ENCODE data around the gene PPT1. TPM values are rescaled to one million over a fixed set of nuclear protein-coding genes. Genes with fewer than 3 reads are reported as not detected.
A peak's percentile ranks its signal among the peaks of the same experiment; 100 is the strongest.
"Not testable (repeated sequence)": the region's sequence is repeated elsewhere in the genome, so short reads cannot be mapped to it uniquely, and the experiment has no call there.

PPT1 gene
- polyA plus RNA-seq, 6 donors from 2014 or later, result 110 to 213 (median 133) TPM

GRCh38 chr1:40042341-40042740 lies 54.7 kb downstream of the PPT1 start:
- ATAC-seq (ENCODE audit: low read depth in 2 of 2) (no peak), DNase-seq (no peak)
- Mint-ChIP-seq H3K4me1 (peaks cover 43 to 84% (median 83%) of the 10 kb centered on the region in 3 donors), H3K27ac (peak overlapping the region; percentile 1 to 98 (median 80)), H3K4me3 (peak overlapping the region; percentile 80 to 97 (median 94)), H3K36me3 (peaks cover 2 to 28% of the 10 kb centered on the region in 2 donors), H3K27me3 (no peaks in the 10 kb centered on the region), H3K9me3 (no peaks in the 10 kb centered on the region)

DNA sequence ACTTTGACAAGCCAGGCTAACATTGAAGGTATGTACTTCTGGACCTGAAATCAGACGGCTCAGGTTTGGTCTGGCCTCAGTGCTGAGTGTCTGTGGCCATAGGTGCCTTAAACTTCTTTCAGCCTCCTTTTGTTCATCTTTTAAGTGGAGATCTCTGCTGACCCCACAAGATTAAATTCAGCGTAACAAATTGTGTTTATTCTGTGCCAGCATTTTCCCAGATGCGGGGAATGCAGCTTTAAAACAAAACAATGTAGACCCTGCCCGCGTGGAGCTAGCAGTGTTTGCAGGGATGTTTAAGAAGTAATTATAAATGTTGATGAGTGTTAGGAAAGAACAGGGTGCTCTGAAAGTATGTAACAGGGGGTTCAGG lies 55.6 kb downstream of the PPT1 start:
- H3K9me3 Mint-ChIP-seq, result no peaks in the 10 kb centered on the region
- H3K4me1 Mint-ChIP-seq, result peaks cover 43 to 83% (median 81%) of the 10 kb centered on the region in 3 donors
- no peak for DNase-seq
- peak overlapping the region; percentile 80 to 99 (median 98) for H3K27ac Mint-ChIP-seq
- peaks cover 0 to 28% of the 10 kb centered on the region in 2 donors for H3K36me3 Mint-ChIP-seq
- no peak for ATAC-seq (ENCODE audit: low read depth in 2 of 2)
- no peaks in the 10 kb centered on the region for H3K27me3 Mint-ChIP-seq
- peak overlapping the region; percentile 88 to 98 (median 96) for H3K4me3 Mint-ChIP-seq

DNA sequence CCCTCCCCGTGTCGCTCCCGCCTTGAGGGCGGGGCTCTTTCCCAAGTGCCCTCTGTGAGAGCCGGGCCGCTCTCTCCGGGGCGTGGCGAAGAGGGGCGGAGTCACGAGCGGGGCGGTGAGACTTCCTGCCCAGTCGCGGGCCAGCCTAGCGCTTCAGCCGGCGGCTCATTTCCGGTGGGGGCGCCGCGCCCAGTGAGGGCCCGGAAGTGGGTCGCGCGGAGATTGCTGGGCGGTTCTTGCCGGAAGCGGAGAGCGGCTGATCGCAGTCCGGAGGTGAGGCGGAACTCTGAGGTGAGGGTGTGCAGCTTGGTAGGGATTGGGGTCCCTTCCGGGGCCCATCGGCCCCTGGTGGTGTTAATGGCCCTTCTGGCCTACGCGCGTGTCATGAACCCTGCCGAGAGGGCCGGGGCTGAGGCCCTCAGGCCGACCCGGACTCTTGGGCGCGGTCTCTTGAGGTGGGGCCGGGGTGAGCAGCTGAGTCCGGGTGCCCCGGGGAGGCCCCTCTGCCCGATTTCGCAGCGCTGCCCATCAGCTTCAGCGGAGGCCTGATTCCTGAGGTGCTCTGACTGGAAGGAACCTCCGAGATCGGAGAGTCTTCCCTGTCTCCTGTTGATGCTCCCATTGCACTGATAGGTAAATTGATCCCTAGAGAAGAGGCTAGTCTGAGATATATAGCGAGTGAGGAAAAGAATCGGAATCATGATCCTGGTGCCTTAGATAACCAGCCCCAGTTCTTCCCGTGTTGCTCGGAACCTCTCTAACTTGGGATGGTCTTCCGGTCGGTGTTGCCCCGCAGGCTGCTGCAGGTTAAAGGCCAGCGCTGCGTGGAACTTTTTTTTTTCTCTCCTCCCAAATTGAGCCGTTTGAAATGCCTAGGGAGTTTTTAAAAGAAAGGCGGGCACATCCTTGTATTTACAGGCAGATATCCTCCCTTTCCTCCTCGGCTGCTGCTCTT lies 56.3 kb downstream of the PPT1 start, which contains the start of gene CAP1:
CAP1 (plus strand) TSS at position 219 of the 955 bp plus-strand sequence. CDS start 18,618 bp downstream, outside the sequence.
- DNase-seq (peak; percentile 100), ATAC-seq (ENCODE audit: low read depth in 2 of 2) (peak; percentile 79 to 81)
- Mint-ChIP-seq H3K9me3 (no peaks in the 10 kb centered on the region), H3K27me3 (no peaks in the 10 kb centered on the region), H3K36me3 (peaks cover 0 to 28% of the 10 kb centered on the region in 2 donors), H3K4me1 (peaks cover 43 to 82% (median 76%) of the 10 kb centered on the region in 3 donors), H3K4me3 (peak within 1 kb of the TSS; percentile 88 to 98 (median 96)), H3K27ac (peak within 1 kb of the TSS; percentile 97 to 99 (median 98))

DNA sequence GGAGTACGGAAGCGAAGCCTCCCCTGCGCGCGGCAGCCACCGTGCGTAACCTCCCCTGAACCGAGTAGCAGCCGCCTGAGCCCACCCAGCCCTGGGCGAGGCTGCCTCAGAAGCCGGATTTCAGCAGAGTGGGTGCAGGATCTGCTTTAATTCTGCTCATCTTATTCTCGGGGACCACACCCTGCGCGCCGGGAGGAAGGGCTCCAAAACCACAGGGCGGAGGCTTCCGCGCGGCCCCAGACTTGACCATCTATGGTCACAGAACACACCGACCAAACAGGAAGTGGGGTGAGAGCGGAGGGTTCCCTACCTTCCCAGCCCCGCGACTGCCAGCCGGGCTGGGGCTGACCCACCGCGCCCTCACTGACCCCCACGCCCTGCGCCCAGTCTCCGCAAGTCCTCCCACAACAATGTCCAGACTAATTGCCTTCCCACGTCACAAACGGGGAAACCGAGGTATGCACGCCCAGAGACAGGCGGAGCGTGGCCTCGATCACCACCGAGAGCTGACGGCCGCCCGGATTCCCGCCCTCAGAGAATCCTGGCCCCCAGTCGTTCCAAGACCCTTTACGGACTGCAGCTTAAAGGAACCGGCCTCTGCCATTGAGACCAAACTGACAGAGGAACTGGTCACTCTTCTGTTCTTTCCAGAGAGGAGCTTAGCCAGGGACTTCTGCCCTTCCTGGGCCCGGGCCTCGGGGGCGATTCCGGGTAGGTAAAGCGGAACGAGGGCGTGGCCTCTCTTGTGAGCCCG lies 57.1 kb downstream of the PPT1 start:
- DNase-seq, result peak; percentile 86
- Mint-ChIP-seq H3K27me3 (no peaks in the 10 kb centered on the region), H3K4me1 (peaks cover 43 to 77% (median 70%) of the 10 kb centered on the region in 3 donors), H3K27ac (peak overlapping the region; percentile 97 to 99 (median 98)), H3K36me3 (peaks cover 0 to 28% of the 10 kb centered on the region in 2 donors), H3K9me3 (no peaks in the 10 kb centered on the region), H3K4me3 (peak overlapping the region; percentile 88 to 98 (median 96))
- peak; percentile 42 to 50 for ATAC-seq (ENCODE audit: low read depth in 2 of 2)

GRCh38 chr1:40039245-40039756 lies 57.8 kb downstream of the PPT1 start:
- Mint-ChIP-seq H3K27ac (peak overlapping the region; percentile 97 to 99 (median 98)), H3K4me1 (peaks cover 47 to 77% (median 72%) of the 10 kb centered on the region in 3 donors), H3K4me3 (peak overlapping the region; percentile 88 to 98 (median 96)), H3K9me3 (no peaks in the 10 kb centered on the region), H3K36me3 (peaks cover 0 to 28% of the 10 kb centered on the region in 2 donors), H3K27me3 (no peaks in the 10 kb centered on the region)
- DNase-seq (peak; percentile 69), ATAC-seq (ENCODE audit: low read depth in 2 of 2) (peak; percentile 45 to 46)

DNA sequence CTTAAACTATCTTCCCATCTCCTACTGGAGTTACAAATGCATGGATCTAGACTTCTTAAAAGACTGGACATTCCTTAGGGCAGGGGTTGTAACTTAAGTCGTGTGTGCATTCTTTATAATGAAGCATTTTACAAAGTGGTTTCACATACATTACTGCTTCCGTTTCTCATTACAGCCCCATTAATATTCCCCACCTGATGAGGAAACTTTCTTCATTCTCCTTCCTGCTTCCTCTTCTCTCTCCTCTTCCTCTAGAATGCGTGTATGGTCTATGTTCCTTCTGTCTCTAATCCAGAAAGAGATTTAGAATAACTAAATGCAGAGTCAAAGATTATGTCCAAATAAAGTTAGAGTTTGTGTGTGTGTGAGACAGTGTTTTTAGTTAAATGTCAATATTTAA lies 58.4 kb downstream of the PPT1 start:
- DNase-seq (no peak), ATAC-seq (ENCODE audit: low read depth in 2 of 2) (no peak)
- no peaks in the 10 kb centered on the region for H3K27me3 Mint-ChIP-seq
- H3K36me3 Mint-ChIP-seq, result peaks cover 0 to 28% of the 10 kb centered on the region in 2 donors
- no peaks in the 10 kb centered on the region for H3K9me3 Mint-ChIP-seq
- peak overlapping the region; percentile 97 to 99 (median 98) for H3K27ac Mint-ChIP-seq
- H3K4me1 Mint-ChIP-seq, result peaks cover 53 to 76% (median 72%) of the 10 kb centered on the region in 3 donors
- peak overlapping the region in 7 of 8 donors; percentile 35 to 97 (median 91) for H3K4me3 Mint-ChIP-seq

DNA sequence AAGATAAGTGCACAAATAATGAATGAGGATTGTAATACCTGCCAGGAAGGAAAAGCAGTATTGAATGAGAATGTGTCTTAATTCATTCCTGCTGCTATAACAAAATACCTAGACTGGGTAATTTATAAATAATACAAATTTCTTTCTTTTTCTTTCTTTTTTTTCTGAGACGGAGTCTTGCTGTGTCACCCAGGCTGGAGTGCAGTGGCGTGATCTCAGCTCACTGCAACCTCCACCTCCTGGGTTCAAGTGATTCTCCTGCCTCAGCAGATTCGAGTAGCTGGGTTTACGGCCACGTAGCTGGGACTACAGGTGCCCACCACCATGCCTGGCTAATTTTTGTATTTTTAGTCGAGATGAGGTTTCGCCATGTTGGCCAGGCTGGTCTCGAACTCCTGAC lies 59.8 kb downstream of the PPT1 start:
- Mint-ChIP-seq H3K4me3 (peak overlapping the region in 1 of 8 donors; percentile 15), H3K4me1 (peaks cover 49 to 74% (median 64%) of the 10 kb centered on the region in 3 donors), H3K36me3 (peaks cover 0 to 19% of the 10 kb centered on the region in 2 donors), H3K27ac (peak overlapping the region in 3 of 6 donors; percentile 89 to 98 (median 89))
- ATAC-seq (ENCODE audit: low read depth in 2 of 2); H3K9me3 Mint-ChIP-seq; DNase-seq; H3K27me3 Mint-ChIP-seq: not testable (repeated sequence)

DNA sequence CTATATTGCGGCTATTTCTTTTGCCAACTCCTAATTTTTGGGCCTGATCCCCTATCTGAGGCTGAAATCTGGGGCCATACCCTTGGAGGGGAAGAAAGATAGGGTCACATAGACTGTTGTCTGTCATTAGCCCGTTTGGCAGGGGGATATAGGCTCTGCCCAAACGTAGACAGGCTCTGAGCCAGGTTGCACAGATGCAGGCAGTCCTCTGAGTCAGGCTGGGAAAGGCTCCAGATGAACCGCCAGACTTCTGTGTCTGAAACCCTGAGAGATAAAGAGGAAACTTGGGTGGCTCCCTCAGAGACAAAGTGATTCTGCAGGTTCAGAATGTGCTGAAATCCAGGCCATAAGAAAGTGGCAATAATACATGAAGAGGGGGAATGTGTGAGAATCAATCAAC lies 60.5 kb downstream of the PPT1 start:
- Mint-ChIP-seq H3K4me1 (peaks cover 44 to 70% (median 59%) of the 10 kb centered on the region in 3 donors), H3K27me3 (no peaks in the 10 kb centered on the region), H3K36me3 (peaks cover 0 to 12% of the 10 kb centered on the region in 2 donors), H3K4me3 (no peak overlapping the region), H3K9me3 (no peaks in the 10 kb centered on the region), H3K27ac (peak overlapping the region in 3 of 6 donors; percentile 55 to 86 (median 75))
- DNase-seq (no peak), ATAC-seq (ENCODE audit: low read depth in 2 of 2) (no peak)

GRCh38 chr1:40034869-40035268 lies 62.2 kb downstream of the PPT1 start:
- Mint-ChIP-seq H3K9me3 (no peaks in the 10 kb centered on the region), H3K4me1 (peaks cover 42 to 75% (median 46%) of the 10 kb centered on the region in 3 donors), H3K27ac (peak overlapping the region; percentile 12 to 89 (median 76)), H3K4me3 (peak overlapping the region; percentile 1 to 67 (median 25)), H3K36me3 (no peaks in the 10 kb centered on the region), H3K27me3 (no peaks in the 10 kb centered on the region)
- DNase-seq (no peak), ATAC-seq (ENCODE audit: low read depth in 2 of 2) (no peak)

DNA sequence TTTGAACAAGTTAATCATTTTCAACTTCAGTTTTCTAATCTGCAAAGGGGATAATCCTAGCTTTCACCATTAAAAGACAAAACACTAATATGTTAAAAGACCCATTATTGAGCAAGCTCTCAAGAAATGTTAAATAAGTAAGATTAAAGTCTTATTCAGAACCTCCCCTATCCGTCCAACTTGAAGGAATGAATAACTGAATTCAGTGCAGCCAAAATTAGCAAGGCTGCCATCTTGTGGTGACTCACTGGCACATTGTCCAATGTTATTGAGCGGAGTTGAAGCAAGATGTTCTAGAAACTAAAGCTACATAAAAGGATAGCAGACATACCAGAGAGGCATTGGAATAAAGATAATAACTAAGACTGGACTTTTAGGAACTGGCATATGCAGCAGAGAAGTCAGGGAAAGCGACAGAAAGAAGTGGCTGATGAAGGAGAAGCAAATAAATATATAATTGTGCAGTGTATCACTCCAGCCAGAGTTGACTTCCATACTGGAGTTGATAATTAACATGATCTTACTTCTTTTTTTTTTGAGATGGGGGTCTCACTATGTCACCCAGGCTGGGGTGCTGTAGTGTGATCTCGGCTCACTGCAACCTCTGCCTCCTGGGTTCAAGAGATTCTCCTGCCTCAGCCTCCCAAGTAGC lies 64.7 kb downstream of the PPT1 start:
- H3K4me1 Mint-ChIP-seq, result peaks cover 27 to 57% (median 41%) of the 10 kb centered on the region in 3 donors
- peak overlapping the region in 3 of 8 donors; percentile 0 to 39 (median 5) for H3K4me3 Mint-ChIP-seq

DNA sequence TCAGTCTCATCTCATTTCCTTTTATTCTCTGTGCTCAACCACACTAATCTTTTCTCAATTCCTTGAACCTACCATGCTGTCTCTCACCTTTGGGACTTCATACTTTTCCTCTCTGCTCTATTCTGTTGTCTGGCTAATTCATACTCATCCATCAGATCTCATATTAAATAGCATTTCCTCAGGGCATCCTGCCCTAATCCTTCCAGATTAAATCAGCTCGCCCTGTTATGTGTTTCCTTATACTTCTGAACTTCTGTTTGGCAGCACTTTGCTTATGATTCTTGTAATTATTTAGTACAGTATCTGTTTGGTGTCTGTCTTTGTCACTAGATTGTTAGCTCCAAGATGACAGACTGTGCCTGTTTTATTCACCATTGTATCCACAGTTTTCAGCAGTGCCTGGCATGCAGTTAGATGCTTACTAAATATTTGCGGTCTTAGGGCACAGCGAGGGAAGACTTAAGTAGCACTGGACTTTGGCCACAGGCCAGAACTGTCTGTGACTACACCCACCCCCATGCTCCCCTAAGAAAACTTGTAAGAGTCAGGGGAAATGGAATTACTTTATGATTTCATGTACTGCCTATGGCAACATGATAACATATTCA lies 66.4 kb downstream of the PPT1 start:
- Mint-ChIP-seq H3K4me1 (peaks cover 27 to 45% (median 41%) of the 10 kb centered on the region in 3 donors), H3K27me3 (no peaks in the 10 kb centered on the region), H3K36me3 (no peaks in the 10 kb centered on the region), H3K27ac (peak overlapping the region in 3 of 6 donors; percentile 6 to 71 (median 32)), H3K9me3 (peaks cover 0 to 7% (median 2%) of the 10 kb centered on the region in 7 donors), H3K4me3 (no peak overlapping the region)
- ATAC-seq (ENCODE audit: low read depth in 2 of 2) (no peak), DNase-seq (no peak)

More for the DNA sequence above, 64.7 kb downstream of the PPT1 start:
- H3K27me3 Mint-ChIP-seq, result no peaks in the 10 kb centered on the region
- H3K9me3 Mint-ChIP-seq, result no peaks in the 10 kb centered on the region
- DNase-seq (peak; percentile 36), ATAC-seq (ENCODE audit: low read depth in 2 of 2) (peak; percentile 76 to 77)
- no peaks in the 10 kb centered on the region for H3K36me3 Mint-ChIP-seq
- peak overlapping the region in 1 of 6 donors; percentile 44 for H3K27ac Mint-ChIP-seq

DNA sequence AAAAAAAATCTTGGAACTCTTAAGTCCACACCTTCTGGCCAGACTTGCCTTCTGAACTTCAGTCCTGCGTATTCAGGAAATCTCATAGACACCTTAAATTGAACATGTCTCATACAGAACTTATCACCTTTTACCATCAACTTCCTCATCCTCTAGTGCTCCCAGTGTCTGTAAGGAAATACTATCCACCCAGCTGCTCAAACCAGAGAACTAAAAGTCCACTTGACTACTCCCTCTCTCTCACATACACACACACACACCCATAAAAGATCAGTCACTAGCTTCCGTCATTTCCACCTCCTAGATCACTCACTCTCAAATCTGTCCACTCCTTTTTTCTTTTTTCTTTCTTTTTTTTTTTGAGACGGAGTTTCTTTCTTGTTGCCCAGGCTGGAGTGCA lies 67.4 kb downstream of the PPT1 start:
- peaks cover 27 to 39% (median 38%) of the 10 kb centered on the region in 3 donors for H3K4me1 Mint-ChIP-seq
- ATAC-seq (ENCODE audit: low read depth in 2 of 2), result peak in 1 of 2 donors; percentile 25
- no peaks in the 10 kb centered on the region for H3K36me3 Mint-ChIP-seq
- H3K27me3 Mint-ChIP-seq, result no peaks in the 10 kb centered on the region
- peak overlapping the region in 4 of 6 donors; percentile 1 to 17 (median 10) for H3K27ac Mint-ChIP-seq
- no peak overlapping the region for H3K4me3 Mint-ChIP-seq
- no peak for DNase-seq
- H3K9me3 Mint-ChIP-seq, result peaks cover 0 to 7% (median 2%) of the 10 kb centered on the region in 7 donors
